Head of caudate nucleus (tissue), 42 donors: ENCODE results near the gene FAAP20.

ENCODE experiments used
- DNase-seq, 42 donors: peaks; one replicate each; pipeline versions ENCODE4 v3.0.0 to v3.0.0-alpha.2; 2020 to 2021; ENCODE audit warnings: mixed read lengths in 7 of 42
- intact Hi-C: fragments of 100-400 bp; cut with DNase I; formaldehyde crosslinking; loops from one replicate; pipeline ENCODE4 v1.15.0; 2022

FAAP20 gene

DNA sequence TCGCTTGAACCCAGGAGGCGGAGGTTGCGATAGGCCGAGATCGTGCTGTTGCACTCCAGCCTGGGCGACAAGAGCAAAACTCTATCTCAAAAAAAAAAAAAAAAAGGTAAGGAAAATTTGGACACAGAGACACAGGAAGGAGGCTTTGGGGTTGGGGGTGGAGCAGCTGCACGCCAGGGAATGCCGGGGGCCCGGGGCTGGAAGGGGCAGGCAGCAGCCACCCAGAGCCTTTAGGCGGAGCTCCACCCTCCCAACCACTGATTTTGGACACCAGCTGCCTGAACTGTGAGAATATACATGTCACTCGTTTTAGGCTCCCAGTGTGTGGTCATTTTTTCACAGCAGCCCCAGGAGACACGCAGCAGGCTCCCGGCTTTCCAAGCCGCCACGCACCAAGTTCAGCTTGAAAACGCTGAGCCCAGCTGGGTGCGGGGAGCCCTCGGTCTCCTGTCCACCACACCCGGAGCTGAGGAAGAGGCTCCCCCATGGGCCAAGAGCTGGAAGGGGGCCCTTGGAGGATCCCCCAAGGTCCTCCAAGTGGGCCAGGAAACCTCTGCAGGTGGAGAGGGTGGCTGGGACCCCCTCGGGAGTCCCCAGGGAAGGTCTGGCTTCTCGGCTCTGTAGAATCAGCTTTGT, 5.9 kb upstream of the FAAP20 start:
- DNase-seq, result no peak
- intact Hi-C loops, result no loop called here

- DNase-seq, result peak; percentile 43 to 90 (median 74)
- intact Hi-C loops, result loop anchor here (5.0 kb wide), 1 partner anchor 33 kb away; no protein-coding TSS in a partner anchor
These were observed 4.7 kb upstream of the FAAP20 start for GRCh38 chr1:2199042-2199810.

- DNase-seq, result no peak
- intact Hi-C loops, result loop anchor here (5.0 kb wide), 1 partner anchor 34 kb away; no protein-coding TSS in a partner anchor
These were observed 4.0 kb upstream of the FAAP20 start for GRCh38 chr1:2198571-2198970.

- intact Hi-C loops, result loop anchor here (5.0 kb wide), 1 partner anchor 35 kb away; no protein-coding TSS in a partner anchor
- no peak for DNase-seq
These were observed 3.2 kb upstream of the FAAP20 start for GRCh38 chr1:2197707-2198165.

DNA sequence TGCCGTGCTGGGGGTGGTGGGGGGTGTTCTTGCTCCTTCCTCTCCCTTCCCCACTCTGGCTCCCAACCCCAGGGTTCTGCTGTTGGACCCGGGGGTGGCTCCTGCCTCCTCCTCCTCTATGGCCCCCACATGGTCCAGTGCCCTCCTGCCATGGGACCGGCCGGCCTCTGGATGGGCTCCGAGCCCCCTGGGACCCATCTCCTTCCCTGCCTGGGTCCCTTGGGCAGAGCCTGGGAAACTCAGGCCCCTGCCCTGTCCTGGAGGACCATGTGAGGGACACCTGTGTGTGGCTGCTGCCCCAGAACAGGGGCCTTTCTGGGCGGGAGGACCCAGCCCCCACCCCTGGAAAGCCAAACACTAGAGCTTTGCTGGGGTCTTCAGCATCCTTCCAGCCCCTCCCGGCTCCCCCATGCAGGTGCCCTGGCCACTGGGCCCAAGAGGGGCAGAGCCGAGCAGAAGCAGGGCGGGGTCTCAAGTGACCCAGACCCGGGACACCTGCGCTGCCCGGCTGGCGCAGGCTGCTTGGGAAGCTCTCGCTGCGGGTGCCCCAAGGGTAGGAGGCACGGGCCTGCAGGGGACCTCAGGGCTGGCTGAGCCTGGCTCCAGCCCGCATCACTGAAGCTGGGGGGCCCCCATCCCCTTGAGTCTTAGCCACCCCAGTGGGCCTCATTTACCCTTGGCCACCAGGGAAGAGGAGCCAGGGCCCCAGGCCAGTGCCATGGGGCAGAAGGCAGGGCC, 2.5 kb upstream of the FAAP20 start:
- intact Hi-C loops, result loop anchor here (5.0 kb wide), 1 partner anchor 35 kb away; no protein-coding TSS in a partner anchor
- DNase-seq, result no peak

- intact Hi-C loops, result loop anchor here (2.0 to 5.0 kb wide), 2 partner anchors 37 to 185 kb away; no protein-coding TSS in a partner anchor
- no peak for DNase-seq
These were observed 1.2 kb upstream of the FAAP20 start for GRCh38 chr1:2195785-2196184.

- peak; percentile 59 to 92 (median 85) for DNase-seq
- intact Hi-C loops, result loop anchor here (2.0 to 5.0 kb wide), 2 partner anchors 37 to 186 kb away; no protein-coding TSS in a partner anchor
These were observed 514 bp upstream of the FAAP20 start for GRCh38 chr1:2194898-2195673.

DNA sequence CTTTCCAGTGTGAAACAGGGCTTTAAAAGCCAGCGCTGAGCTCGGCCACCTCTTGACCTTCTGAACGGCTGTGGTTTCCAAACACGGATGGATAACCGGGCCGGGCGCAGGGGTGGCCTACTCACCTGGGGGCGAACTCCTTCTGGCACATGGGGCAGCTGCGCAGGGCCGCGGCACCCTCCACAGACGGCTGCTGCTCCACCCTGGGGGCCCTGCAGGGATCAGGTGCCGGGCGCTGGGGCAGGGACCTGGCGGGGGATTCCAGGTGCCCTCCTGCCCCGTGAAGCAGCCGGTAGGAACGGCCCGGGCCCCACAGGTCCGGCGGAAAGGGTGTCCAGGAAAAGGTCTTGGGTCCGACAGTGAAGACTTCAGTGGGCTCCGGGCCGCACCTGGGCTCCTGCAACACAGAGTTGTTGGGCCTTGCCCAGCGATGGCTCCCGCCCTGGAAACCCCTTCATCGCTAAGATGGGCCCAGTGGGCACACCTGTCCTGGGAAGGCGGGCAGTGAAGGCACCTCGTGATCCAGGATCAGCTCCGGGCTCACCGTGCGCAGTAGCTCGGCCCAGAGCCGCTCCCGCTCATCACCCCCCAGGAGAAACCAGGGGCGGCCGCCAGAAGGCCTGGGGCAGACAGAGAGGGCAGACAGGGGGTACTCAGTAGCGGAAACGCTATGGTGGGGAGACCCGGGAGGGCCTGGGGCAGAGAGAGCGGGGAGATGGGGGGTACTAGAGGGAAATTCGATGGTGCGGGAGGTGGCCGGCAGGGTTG, 874 bp downstream of the FAAP20 start:
- intact Hi-C loops, result loop anchor here (2.0 kb wide), 1 partner anchor 187 kb away; no protein-coding TSS in a partner anchor
- no peak for DNase-seq

DNA sequence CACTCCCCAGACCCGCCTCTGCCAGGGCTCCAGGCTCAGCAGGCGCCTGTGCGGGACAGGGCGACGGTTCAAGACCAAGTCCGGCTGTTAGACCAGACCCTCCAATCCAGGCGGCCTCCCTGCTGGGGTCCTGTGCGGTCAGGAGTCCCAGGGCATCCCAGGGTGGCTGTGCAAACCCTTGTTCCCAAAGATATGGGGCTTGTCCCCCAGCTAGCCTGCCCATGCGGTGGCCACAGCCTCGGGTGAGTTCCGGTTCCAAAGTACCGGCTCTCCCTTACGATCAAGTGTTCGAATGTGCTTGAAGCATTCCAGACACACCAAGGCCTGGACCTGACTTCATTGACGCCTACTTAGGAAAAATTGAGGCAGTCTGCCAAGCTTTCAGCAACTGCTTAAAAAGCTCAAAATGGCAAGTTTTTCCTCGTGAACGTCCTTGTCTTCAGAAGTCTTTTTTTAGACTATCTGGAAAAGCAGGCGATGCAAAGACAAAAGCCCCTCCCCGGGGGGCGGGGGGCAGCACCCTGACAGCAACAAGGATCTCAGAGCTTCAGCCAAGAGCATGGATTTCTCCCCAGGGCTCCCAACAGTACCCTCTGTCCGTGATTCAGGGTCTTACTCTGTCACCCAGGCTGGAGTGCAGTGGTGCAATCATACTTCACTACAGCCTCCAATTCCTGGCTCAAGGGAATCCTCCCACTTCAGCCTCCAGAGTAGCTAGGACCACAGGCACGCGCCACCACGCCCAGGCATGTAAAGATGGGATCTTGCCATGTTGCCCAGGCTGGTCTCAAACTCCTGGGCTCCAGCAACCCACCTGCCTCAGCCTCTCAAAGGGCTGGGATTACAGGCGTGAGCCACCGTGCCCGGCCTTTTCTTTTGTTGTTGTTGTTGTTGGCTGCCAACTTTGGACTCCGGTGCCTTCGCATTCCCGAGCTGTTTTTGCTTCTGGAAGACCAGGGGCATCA, 2.3 kb downstream of the FAAP20 start:
- peak in 8 of 42 donors; percentile 34 to 71 (median 56) for DNase-seq
- intact Hi-C loops, result no loop called here

GRCh38 chr1:2190491-2190976, 4.0 kb downstream of the FAAP20 start:
- intact Hi-C loops, result no loop called here
- no peak for DNase-seq

- peak; percentile 88 to 98 (median 95) for DNase-seq
- intact Hi-C loops, result no loop called here
These were observed 4.8 kb downstream of the FAAP20 start for GRCh38 chr1:2189459-2190425.

- intact Hi-C loops, result no loop called here
- DNase-seq, result no peak
These were observed 6.2 kb downstream of the FAAP20 start for GRCh38 chr1:2188336-2188735.

GRCh38 chr1:2187619-2188018, 7.0 kb downstream of the FAAP20 start:
- DNase-seq, result no peak
- intact Hi-C loops, result no loop called here

GRCh38 chr1:2186901-2187300, 7.7 kb downstream of the FAAP20 start:
- intact Hi-C loops, result no loop called here
- no peak for DNase-seq
